ENCODE data around the gene SPDYE6.

DNA sequence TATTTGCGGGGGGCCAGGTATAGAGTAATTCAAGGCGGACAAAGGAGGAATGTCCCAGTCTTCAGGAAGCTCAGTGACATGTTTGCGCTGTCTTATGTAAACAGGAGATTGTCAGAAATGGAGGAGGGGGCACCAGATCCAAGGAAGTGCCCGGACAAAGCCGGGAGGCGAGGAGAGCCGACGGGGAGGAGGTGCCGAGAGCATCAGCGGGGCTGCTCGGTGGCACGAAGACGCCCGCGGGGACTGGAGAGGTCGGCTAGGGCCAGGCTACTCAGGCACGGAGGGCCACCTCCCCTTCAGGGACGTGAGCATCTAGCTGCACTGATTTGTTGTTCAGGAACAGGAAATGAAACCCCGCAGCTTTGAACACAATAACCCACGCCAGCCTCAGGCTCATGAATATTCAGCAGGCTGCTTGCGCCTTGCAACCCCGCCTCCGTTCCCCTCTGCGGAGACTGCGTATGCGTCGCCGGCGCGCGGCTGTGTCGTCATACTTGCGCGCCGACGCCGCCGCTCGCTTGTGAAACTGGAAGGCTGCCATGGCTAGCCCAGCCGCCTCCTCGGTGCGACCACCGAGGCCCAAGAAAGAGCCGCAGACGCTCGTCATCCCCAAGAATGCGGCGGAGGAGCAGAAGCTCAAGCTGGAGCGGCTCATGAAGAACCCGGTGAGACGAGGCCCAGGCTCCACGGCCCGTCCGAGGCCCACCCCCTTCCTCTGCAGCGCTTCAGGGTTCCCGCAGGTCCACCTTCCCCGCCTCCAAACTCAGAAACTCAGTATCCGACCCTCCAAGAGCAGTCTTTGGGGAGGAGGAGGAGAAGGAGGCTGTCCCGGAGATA lies 39.8 kb upstream of the SPDYE6 start, which contains the start of gene PRKRIP1:
- TF ChIP-seq, protein P1, sequence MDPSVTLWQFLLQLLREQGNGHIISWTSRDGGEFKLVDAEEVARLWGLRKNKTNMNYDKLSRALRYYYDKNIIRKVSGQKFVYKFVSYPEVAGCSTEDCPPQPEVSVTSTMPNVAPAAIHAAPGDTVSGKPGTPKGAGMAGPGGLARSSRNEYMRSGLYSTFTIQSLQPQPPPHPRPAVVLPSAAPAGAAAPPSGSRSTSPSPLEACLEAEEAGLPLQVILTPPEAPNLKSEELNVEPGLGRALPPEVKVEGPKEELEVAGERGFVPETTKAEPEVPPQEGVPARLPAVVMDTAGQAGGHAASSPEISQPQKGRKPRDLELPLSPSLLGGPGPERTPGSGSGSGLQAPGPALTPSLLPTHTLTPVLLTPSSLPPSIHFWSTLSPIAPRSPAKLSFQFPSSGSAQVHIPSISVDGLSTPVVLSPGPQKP (IDR thresholded peaks at IDR 0.05; ENCODE audit: low read depth, low read length), result no peak
- TF ChIP-seq, protein P2, sequence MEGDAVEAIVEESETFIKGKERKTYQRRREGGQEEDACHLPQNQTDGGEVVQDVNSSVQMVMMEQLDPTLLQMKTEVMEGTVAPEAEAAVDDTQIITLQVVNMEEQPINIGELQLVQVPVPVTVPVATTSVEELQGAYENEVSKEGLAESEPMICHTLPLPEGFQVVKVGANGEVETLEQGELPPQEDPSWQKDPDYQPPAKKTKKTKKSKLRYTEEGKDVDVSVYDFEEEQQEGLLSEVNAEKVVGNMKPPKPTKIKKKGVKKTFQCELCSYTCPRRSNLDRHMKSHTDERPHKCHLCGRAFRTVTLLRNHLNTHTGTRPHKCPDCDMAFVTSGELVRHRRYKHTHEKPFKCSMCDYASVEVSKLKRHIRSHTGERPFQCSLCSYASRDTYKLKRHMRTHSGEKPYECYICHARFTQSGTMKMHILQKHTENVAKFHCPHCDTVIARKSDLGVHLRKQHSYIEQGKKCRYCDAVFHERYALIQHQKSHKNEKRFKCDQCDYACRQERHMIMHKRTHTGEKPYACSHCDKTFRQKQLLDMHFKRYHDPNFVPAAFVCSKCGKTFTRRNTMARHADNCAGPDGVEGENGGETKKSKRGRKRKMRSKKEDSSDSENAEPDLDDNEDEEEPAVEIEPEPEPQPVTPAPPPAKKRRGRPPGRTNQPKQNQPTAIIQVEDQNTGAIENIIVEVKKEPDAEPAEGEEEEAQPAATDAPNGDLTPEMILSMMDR (IDR thresholded peaks at IDR 0.05 in 2 of 3, conservative IDR thresholded peaks at IDR 0.05 in 1 of 3; ENCODE audit: control insufficient read depth in 2 of 3, extremely low read depth in 1 of 3, insufficient read depth in 1 of 3, low read depth in 3 of 3, low read length in 3 of 3), result no peak
- TF ChIP-seq MAX (IDR thresholded peaks at IDR 0.05; ENCODE audit: low read depth, low read length) (peak; percentile 74), CHD4 (IDR thresholded peaks at IDR 0.05) (no peak)

Data from GM12878 (cell line).